Measurements from ENCODE around the gene HHIPL1.

Gene HHIPL1

GRCh38 chr14:99682809-99683618, 38.1 kb downstream of the HHIPL1 start:
- no peak for TF ChIP-seq EZH2 (IDR thresholded peaks at IDR 0.05)
- Histone ChIP-seq H3K9ac (ENCODE audit: insufficient read length) (peak overlapping the region; percentile 86), H3K9me3 (ENCODE audit: low read depth, low read length) (peaks cover 4% of the 10 kb centered on the region; the same call in 1 of the 2 replicates), H3K36me3 (ENCODE audit: insufficient read depth, low read length) (no peaks in the 10 kb centered on the region), H3K27ac (no peak overlapping the region; the same call in 1 of the 2 replicates), H3K4me3 (peak overlapping the region; percentile 89)
- no peak for DNase-seq (ENCODE audit: low read depth, low spot score)

GRCh38 chr14:99683619-99684409, 38.9 kb downstream of the HHIPL1 start, which contains the start of gene CYP46A1:
Gene CYP46A1 (plus strand): TSS chr14:99684298. CDS start chr14:99684418, 120 bp downstream.
- no peak within 1 kb of the TSS; the same call in 1 of the 2 replicates for H3K27ac ChIP-seq
- no peaks in the 10 kb centered on the region for H3K36me3 ChIP-seq (ENCODE audit: insufficient read depth, low read length)
- DNase-seq (ENCODE audit: low read depth, low spot score): peak; percentile 95
- TF ChIP-seq FOXP2 (optimal IDR thresholded peaks at IDR 0.05; ENCODE audit: control extremely low read depth, extremely low read length, insufficient read depth) (no peak), POLR2AphosphoS5 (IDR thresholded peaks at IDR 0.05; ENCODE audit: borderline replicate concordance, low read depth, low read length) (peak; percentile 78)
- H3K9me3 ChIP-seq (ENCODE audit: low read depth, low read length): no peaks in the 10 kb centered on the region
- peak within 1 kb of the TSS; percentile 89 for H3K4me3 ChIP-seq
- H3K9ac ChIP-seq (ENCODE audit: insufficient read length): peak within 1 kb of the TSS; percentile 86

GRCh38 chr14:99684410-99684934, 39.5 kb downstream of the HHIPL1 start:
- DNase-seq (ENCODE audit: low read depth, low spot score): no peak
- no peaks in the 10 kb centered on the region for H3K9me3 ChIP-seq (ENCODE audit: low read depth, low read length)
- H3K9ac ChIP-seq (ENCODE audit: insufficient read length): no peak overlapping the region
- no peak overlapping the region for H3K27ac ChIP-seq
- peak overlapping the region; percentile 82 for H3K4me3 ChIP-seq
- TF ChIP-seq FOXP2 (optimal IDR thresholded peaks at IDR 0.05; ENCODE audit: control extremely low read depth, extremely low read length, insufficient read depth) (no peak), POLR2AphosphoS5 (IDR thresholded peaks at IDR 0.05; ENCODE audit: borderline replicate concordance, low read depth, low read length) (no peak), EZH2 (IDR thresholded peaks at IDR 0.05) (no peak)
- H3K36me3 ChIP-seq (ENCODE audit: insufficient read depth, low read length): no peaks in the 10 kb centered on the region

GRCh38 chr14:99685151-99685591, 40.2 kb downstream of the HHIPL1 start:
- H3K27ac ChIP-seq: no peak overlapping the region
- no peak overlapping the region for H3K9ac ChIP-seq (ENCODE audit: insufficient read length)
- no peaks in the 10 kb centered on the region for H3K9me3 ChIP-seq (ENCODE audit: low read depth, low read length)
- H3K36me3 ChIP-seq (ENCODE audit: insufficient read depth, low read length): no peaks in the 10 kb centered on the region
- no peak overlapping the region for H3K4me3 ChIP-seq
- DNase-seq (ENCODE audit: low read depth, low spot score): no peak
- no peak for TF ChIP-seq POLR2AphosphoS5 (IDR thresholded peaks at IDR 0.05; ENCODE audit: borderline replicate concordance, low read depth, low read length)
- TF ChIP-seq FOXP2 (optimal IDR thresholded peaks at IDR 0.05; ENCODE audit: control extremely low read depth, extremely low read length, insufficient read depth): no peak
- no peak for TF ChIP-seq EZH2 (IDR thresholded peaks at IDR 0.05)

- Histone ChIP-seq H3K27ac (no peak overlapping the region), H3K4me3 (no peak overlapping the region), H3K9me3 (ENCODE audit: low read depth, low read length) (no peaks in the 10 kb centered on the region), H3K9ac (ENCODE audit: insufficient read length) (no peak overlapping the region), H3K36me3 (ENCODE audit: insufficient read depth, low read length) (no peaks in the 10 kb centered on the region)
- no peak for DNase-seq (ENCODE audit: low read depth, low spot score)
- TF ChIP-seq EZH2 (IDR thresholded peaks at IDR 0.05) (no peak), POLR2AphosphoS5 (IDR thresholded peaks at IDR 0.05; ENCODE audit: borderline replicate concordance, low read depth, low read length) (no peak), FOXP2 (optimal IDR thresholded peaks at IDR 0.05; ENCODE audit: control extremely low read depth, extremely low read length, insufficient read depth) (no peak)
These were observed 40.7 kb downstream of the HHIPL1 start for GRCh38 chr14:99685596-99685995.

- no peak for DNase-seq (ENCODE audit: low read depth, low spot score)
- H3K27ac ChIP-seq: no peak overlapping the region
- no peak overlapping the region for H3K9ac ChIP-seq (ENCODE audit: insufficient read length)
- H3K4me3 ChIP-seq: no peak overlapping the region
- H3K36me3 ChIP-seq (ENCODE audit: insufficient read depth, low read length): no peaks in the 10 kb centered on the region
- TF ChIP-seq POLR2AphosphoS5 (IDR thresholded peaks at IDR 0.05; ENCODE audit: borderline replicate concordance, low read depth, low read length) (no peak), FOXP2 (optimal IDR thresholded peaks at IDR 0.05; ENCODE audit: control extremely low read depth, extremely low read length, insufficient read depth) (no peak), EZH2 (IDR thresholded peaks at IDR 0.05) (no peak)
- H3K9me3 ChIP-seq (ENCODE audit: low read depth, low read length): no peaks in the 10 kb centered on the region
These were observed 41.8 kb downstream of the HHIPL1 start for GRCh38 chr14:99686557-99687283.

- Histone ChIP-seq H3K9me3 (ENCODE audit: low read depth, low read length) (no peaks in the 10 kb centered on the region), H3K4me3 (no peak overlapping the region), H3K9ac (ENCODE audit: insufficient read length) (no peak overlapping the region), H3K36me3 (ENCODE audit: insufficient read depth, low read length) (no peaks in the 10 kb centered on the region), H3K27ac (no peak overlapping the region)
- no peak for TF ChIP-seq FOXP2 (optimal IDR thresholded peaks at IDR 0.05; ENCODE audit: control extremely low read depth, extremely low read length, insufficient read depth)
- TF ChIP-seq EZH2 (IDR thresholded peaks at IDR 0.05): no peak
- TF ChIP-seq POLR2AphosphoS5 (IDR thresholded peaks at IDR 0.05; ENCODE audit: borderline replicate concordance, low read depth, low read length): no peak
- DNase-seq (ENCODE audit: low read depth, low spot score): no peak
These were observed 42.6 kb downstream of the HHIPL1 start for GRCh38 chr14:99687284-99688209.
